Measurements from ENCODE around the gene IRF2BP2. TPM values are rescaled to one million over a fixed set of nuclear protein-coding genes. Genes with fewer than 3 reads are reported as not detected.

IRF2BP2 gene
- total and polyA plus RNA-seq, 2 donors (not counting 1 experiment from before 2014, with no cell fraction given), result 17.8 to 71.8 TPM

DNA sequence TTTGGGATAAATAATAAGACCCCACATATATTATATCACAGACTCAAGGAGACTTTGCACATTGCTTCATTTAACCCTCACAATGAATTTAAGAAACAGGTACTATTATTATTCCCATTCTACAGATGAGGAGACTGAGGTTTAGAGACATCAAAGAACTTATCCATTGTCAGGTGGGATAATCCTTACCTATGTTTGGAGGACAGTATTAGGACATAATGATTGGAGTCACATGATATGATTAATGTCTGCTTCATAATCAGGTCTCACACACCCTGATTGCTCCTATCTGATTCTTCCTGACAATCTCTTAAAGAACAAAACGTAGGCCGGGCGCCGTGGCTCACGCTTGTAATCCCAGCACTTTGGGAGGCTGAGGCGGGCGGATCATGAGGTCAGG, 16.9 kb downstream of the IRF2BP2 start:
- no peak for DNase-seq (ENCODE audit: low read depth in 2 of 2)
- no peak overlapping the region for H3K9ac ChIP-seq (ENCODE audit: insufficient read depth, low read length)
- no peak overlapping the region for H2AFZ ChIP-seq (ENCODE audit: low read length)
- H3K27me3 ChIP-seq (ENCODE audit: control insufficient read depth, insufficient read depth, low read length), result no peaks in the 10 kb centered on the region
- no peak overlapping the region for H3K4me3 ChIP-seq (replicated peaks in 1 of 4; ENCODE audit: control extremely low read depth in 1 of 4, insufficient read depth in 1 of 4, low read depth in 3 of 4, low read length in 4 of 4)
- H3K36me3 ChIP-seq (ENCODE audit: control insufficient read depth, insufficient read depth, low read length), result no peaks in the 10 kb centered on the region
- no peak overlapping the region for H3K4me2 ChIP-seq (ENCODE audit: extremely low read depth, insufficient read depth, low read length)
- H3K79me2 ChIP-seq (ENCODE audit: control insufficient read depth, insufficient read depth, low read length), result no peaks in the 10 kb centered on the region
- no peaks in the 10 kb centered on the region for H4K20me1 ChIP-seq (ENCODE audit: control insufficient read depth, extremely low read depth, insufficient read depth, low read length)
- TF ChIP-seq, protein P1, sequence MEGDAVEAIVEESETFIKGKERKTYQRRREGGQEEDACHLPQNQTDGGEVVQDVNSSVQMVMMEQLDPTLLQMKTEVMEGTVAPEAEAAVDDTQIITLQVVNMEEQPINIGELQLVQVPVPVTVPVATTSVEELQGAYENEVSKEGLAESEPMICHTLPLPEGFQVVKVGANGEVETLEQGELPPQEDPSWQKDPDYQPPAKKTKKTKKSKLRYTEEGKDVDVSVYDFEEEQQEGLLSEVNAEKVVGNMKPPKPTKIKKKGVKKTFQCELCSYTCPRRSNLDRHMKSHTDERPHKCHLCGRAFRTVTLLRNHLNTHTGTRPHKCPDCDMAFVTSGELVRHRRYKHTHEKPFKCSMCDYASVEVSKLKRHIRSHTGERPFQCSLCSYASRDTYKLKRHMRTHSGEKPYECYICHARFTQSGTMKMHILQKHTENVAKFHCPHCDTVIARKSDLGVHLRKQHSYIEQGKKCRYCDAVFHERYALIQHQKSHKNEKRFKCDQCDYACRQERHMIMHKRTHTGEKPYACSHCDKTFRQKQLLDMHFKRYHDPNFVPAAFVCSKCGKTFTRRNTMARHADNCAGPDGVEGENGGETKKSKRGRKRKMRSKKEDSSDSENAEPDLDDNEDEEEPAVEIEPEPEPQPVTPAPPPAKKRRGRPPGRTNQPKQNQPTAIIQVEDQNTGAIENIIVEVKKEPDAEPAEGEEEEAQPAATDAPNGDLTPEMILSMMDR (conservative IDR thresholded peaks at IDR 0.05 in 1 of 2, IDR thresholded peaks at IDR 0.05 in 1 of 2; ENCODE audit: low read depth in 1 of 2, low read length in 2 of 2), result no peak
- TF ChIP-seq EZH2 (IDR thresholded peaks at IDR 0.05; ENCODE audit: low read length, missing control alignments), result no peak
- H3K9me3 ChIP-seq (ENCODE audit: control insufficient read depth, insufficient read depth, low read depth, low read length), result no peaks in the 10 kb centered on the region
- H3K27ac ChIP-seq (ENCODE audit: insufficient read depth, low read length), result no peak overlapping the region
- no peaks in the 10 kb centered on the region for H3K4me1 ChIP-seq (ENCODE audit: control insufficient read depth, extremely low read depth, insufficient read depth, low read length)

DNA sequence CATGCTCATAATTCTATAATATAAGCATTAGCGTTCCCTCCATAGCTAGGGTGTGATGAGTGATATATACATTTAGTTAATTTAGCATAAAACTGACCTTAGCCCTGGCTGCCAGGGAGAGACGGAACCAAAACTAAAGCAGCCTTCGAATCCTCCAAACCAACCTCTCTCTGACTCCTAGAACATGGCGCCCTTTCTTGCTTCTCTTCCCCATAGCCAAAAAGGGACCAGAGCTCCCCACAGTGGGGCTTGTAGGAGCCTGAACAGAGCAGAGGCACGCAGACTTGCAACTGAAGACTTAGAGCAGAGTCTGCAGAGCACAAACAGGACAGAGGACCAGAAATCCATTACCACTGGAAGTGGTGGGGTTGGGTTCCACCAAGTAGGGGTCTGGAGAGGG, 17.7 kb downstream of the IRF2BP2 start:
- H3K79me2 ChIP-seq (ENCODE audit: control insufficient read depth, insufficient read depth, low read length), result no peaks in the 10 kb centered on the region

DNA sequence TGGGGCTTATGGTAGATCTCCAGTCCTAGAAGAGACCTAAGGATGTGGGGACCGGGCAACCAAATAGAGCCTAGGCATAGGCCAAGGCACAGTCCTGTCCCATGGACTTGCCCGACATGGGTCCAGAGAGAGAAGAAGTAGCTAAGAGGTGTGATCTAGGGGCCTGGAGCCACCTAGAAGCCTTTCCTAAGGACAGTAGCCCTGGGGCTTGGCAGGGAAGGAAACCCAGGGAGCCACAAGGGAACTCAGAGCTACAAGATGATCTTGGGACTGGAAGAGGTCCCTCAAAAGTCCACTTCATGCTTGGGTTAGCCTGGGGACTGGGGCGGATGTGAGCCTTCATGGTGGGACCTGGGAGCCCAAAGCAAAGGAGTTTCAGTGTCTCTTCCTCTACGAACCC, 18.8 kb downstream of the IRF2BP2 start:
- H3K9me3 ChIP-seq (ENCODE audit: control insufficient read depth, insufficient read depth, low read depth, low read length), result no peaks in the 10 kb centered on the region
- no peak overlapping the region for H2AFZ ChIP-seq (ENCODE audit: low read length)
- no peak for DNase-seq (ENCODE audit: low read depth in 2 of 2)
- no peak overlapping the region for H3K9ac ChIP-seq (ENCODE audit: insufficient read depth, low read length)
- H4K20me1 ChIP-seq (ENCODE audit: control insufficient read depth, extremely low read depth, insufficient read depth, low read length), result no peaks in the 10 kb centered on the region
- no peaks in the 10 kb centered on the region for H3K79me2 ChIP-seq (ENCODE audit: control insufficient read depth, insufficient read depth, low read length)
- H3K27me3 ChIP-seq (ENCODE audit: control insufficient read depth, insufficient read depth, low read length), result no peaks in the 10 kb centered on the region
- H3K36me3 ChIP-seq (ENCODE audit: control insufficient read depth, insufficient read depth, low read length), result no peaks in the 10 kb centered on the region
- no peak overlapping the region for H3K27ac ChIP-seq (ENCODE audit: insufficient read depth, low read length)
- no peak overlapping the region for H3K4me2 ChIP-seq (ENCODE audit: extremely low read depth, insufficient read depth, low read length)
- no peak overlapping the region for H3K4me3 ChIP-seq (replicated peaks in 1 of 4; ENCODE audit: control extremely low read depth in 1 of 4, insufficient read depth in 1 of 4, low read depth in 3 of 4, low read length in 4 of 4)
- TF ChIP-seq EZH2 (IDR thresholded peaks at IDR 0.05; ENCODE audit: low read length, missing control alignments), result no peak
- TF ChIP-seq, protein P1 (conservative IDR thresholded peaks at IDR 0.05 in 1 of 2, IDR thresholded peaks at IDR 0.05 in 1 of 2; ENCODE audit: low read depth in 1 of 2, low read length in 2 of 2), result no peak
- H3K4me1 ChIP-seq (ENCODE audit: control insufficient read depth, extremely low read depth, insufficient read depth, low read length), result no peaks in the 10 kb centered on the region

More for the DNA sequence above, 17.7 kb downstream of the IRF2BP2 start:
- DNase-seq (ENCODE audit: low read depth in 2 of 2), result no peak
- Histone ChIP-seq H3K4me3 (replicated peaks in 1 of 4; ENCODE audit: control extremely low read depth in 1 of 4, insufficient read depth in 1 of 4, low read depth in 3 of 4, low read length in 4 of 4) (no peak overlapping the region), H3K9ac (ENCODE audit: insufficient read depth, low read length) (no peak overlapping the region), H3K27me3 (ENCODE audit: control insufficient read depth, insufficient read depth, low read length) (no peaks in the 10 kb centered on the region), H4K20me1 (ENCODE audit: control insufficient read depth, extremely low read depth, insufficient read depth, low read length) (no peaks in the 10 kb centered on the region), H3K4me2 (ENCODE audit: extremely low read depth, insufficient read depth, low read length) (no peak overlapping the region), H3K4me1 (ENCODE audit: control insufficient read depth, extremely low read depth, insufficient read depth, low read length) (no peaks in the 10 kb centered on the region), H3K36me3 (ENCODE audit: control insufficient read depth, insufficient read depth, low read length) (no peaks in the 10 kb centered on the region), H3K9me3 (ENCODE audit: control insufficient read depth, insufficient read depth, low read depth, low read length) (no peaks in the 10 kb centered on the region), H3K27ac (ENCODE audit: insufficient read depth, low read length) (no peak overlapping the region), H2AFZ (ENCODE audit: low read length) (no peak overlapping the region)
- TF ChIP-seq, protein P1 (conservative IDR thresholded peaks at IDR 0.05 in 1 of 2, IDR thresholded peaks at IDR 0.05 in 1 of 2; ENCODE audit: low read depth in 1 of 2, low read length in 2 of 2), result no peak
- no peak for TF ChIP-seq EZH2 (IDR thresholded peaks at IDR 0.05; ENCODE audit: low read length, missing control alignments)
